ENCODE measurements around the gene CCNY.

CCNY gene

DNA sequence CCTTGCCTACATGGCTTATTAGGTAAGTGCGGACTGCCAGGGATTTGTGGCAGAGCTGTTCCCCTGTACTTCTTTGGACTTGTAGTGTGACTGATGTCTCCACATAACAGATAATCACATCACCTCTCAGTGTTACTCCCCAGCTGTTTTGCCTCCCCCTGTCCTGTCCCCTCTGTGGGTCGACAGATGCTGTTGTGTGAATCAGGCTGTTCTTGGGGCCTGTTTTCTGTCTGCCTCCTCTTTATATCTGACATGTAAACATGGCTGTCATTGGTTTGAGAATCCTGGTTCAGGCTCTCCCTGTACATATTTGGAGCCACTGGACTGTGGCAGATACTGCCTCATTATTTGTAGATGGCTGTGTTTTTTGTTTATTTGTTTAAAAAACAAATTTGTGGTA lies 22.7 kb downstream of the CCNY start:
- no peak for DNase-seq

DNA sequence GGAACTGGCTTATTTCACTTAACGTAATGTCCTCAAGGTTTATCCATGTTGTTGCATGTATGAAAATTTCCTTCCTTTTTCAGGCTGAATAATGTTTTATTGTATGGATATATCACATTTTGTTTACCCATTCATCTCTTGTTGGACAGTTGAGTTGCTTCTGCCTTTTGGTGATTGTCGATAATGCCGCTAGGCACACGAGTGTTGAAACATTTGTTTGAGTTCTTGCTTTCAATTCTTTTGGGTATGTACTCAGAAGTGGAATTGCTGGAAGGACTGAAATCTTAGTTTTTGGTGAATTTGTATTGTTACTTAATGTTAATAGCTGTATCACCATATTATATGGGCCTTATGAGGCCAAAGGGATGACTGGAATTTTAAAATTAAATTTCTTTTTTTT lies 23.6 kb downstream of the CCNY start:
- DNase-seq, result no peak

DNA sequence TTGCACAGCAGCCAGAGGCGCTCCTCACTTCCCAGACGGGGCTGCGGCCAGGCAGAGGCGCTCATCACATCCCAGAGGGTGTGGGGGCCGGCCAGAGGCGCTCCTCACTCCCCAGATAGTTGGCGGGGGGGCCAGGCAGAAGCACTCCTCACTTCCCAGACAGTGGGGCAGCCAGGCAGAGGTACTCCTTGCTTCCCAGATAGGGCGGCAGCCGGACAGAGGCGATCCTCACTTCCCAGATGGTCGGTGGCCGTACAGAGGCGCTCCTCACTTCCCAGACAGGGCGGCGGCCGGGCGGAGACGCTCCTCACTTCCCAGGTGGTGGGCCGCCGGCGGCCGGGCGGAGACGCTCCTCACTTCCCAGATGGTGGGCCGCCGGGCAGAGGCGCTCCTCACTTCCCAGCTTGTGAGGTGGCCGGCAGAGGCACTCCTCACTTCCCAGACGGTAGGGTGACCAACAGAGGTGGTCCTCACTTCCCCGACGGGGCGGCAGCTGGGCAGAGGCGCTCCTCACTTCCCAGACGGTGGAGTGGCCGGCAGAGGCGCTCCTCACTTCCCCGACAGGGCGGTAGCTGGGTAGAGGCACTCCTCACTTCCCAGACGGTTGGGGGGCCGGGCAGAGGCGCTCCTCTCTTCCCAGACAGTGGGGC lies 26.5 kb downstream of the CCNY start:
- no peak for DNase-seq

DNA sequence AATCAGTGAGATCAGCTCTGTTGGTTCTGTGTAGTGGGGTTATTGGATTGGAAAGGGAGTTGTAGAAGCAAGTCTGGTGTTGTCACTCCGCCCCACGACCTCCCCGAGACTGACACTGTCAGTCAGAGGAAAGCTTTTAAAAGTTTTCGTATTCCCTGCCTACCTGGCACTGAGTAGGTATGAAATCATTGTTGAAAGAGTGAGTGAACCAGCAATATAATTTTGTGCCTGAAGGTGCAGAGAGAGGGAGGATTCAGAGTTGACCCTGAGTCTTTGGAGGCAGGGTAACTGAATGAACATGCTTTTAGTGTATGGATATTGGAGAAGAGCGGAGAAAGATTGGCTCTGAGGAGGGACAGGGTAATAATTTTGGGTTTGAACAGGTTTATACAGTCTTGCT lies 27.3 kb downstream of the CCNY start:
- DNase-seq, result no peak

DNA sequence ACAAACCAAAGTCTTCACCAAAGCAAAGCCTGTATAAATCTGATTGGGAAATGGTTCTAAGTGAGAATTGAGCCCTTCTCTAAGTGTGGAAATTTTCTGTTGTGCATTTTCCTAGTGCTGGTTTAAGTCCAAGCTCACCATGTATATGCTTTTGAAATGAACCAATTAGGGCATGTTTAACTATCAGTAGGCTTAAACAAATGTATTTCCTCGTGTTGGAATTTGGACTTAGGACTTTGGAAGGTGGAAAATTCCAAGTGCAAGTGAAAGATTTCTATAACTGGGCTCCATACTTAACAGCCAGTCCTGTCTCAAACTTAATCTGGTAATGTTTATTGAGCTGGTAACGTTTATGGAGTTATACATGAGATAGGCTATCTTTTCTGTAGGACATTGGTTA lies 28.5 kb downstream of the CCNY start:
- DNase-seq, result no peak

DNA sequence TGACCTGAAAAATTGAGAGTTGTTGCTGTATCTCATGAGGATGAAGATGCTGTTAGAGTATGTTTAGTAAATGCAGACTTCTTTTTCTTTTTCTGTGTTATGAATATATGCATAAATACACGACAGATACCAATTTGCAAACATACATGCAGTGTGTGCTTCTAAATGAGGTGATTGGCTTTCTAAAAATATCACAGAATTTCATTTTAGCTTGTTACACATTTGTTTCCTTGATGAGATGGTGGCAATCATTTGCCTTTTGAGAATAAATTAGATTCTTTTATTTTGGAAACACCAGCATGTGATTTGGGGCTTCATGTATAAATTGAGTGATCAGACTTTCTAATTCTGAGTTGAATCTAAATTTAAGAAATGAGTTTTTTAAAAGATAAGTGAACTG lies 29.7 kb downstream of the CCNY start:
- no peak for DNase-seq

DNA sequence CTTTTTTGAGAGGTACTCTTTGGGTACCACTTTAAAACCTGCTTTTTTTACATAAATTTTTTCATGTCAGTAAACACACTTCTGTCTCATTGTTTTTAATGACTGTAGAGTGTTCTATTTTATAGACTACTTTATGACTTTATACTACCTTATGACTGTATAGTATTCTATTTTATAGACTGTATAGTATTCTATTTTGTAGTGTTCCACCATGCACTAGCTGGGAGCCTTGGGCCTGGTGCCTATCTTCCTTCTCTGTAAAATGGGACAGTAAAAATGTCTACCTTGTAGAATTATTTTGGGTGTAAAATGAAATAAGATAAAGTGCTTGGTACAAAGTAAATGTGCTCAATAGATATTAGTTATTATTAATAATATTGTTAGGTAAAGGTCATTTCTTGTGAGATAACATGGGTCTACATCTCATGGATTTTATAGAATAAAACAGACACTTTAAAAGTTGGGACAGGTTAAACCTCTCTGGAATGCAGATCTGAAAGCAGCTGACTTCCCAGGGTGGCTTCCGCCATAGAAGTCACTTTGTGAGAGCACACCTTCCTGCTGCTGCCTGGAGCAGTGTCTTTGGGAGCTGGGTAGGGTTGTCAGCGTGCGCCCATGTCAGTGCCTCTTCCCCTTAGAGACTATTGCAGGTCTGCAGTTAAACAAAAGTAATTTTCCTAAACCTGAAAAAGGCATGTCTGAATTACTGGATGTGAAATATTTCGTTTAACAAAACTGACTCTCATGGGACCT lies 31.0 kb downstream of the CCNY start:
- no peak for DNase-seq

DNA sequence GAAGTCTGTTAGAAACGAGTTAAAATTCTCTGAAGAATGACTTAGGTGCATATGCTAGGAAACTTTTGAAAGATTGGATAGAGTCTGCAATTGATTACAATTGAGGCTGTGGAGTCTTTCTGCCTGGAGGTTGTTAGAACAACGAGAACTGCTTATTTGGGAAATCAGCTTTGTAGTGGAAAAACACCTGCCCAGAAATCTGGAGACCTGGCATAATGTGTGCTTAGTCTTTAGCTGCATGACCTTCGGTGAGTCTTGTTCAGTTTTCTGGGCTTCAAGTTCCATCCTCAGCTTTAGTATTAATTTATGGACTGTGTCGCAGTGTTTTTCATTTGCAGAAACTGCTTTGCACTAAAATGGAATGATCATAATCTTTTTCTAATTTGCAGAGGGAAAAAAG lies 31.7 kb downstream of the CCNY start:
- no peak for DNase-seq

DNA sequence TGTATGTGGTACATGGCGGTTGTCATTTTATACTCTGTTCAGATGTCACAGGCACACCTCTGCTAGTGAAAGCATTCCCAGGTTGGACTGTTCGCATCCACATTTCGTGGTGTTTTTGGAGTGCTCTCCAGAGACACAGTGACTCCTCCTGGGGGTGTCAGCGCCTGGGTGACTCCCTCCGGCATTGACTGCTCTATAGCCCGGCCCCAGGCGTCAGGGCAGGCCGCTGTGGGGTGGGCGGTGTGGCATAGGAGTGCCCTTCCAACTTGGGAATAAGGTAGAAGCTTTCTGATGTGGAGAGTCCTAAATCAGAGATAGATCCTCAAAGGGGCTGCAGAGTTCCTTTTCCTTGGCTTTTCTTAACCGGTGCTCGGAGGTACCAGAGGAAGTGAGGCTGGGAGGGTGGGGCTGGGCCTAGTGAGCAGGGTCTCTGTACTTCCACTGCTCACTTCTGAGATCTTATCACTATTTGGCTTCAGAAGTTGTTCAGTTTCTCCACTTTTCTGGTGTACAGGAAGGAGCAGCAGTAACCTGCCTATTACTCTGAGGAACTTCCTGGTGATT lies 32.3 kb downstream of the CCNY start:
- DNase-seq, result no peak

DNA sequence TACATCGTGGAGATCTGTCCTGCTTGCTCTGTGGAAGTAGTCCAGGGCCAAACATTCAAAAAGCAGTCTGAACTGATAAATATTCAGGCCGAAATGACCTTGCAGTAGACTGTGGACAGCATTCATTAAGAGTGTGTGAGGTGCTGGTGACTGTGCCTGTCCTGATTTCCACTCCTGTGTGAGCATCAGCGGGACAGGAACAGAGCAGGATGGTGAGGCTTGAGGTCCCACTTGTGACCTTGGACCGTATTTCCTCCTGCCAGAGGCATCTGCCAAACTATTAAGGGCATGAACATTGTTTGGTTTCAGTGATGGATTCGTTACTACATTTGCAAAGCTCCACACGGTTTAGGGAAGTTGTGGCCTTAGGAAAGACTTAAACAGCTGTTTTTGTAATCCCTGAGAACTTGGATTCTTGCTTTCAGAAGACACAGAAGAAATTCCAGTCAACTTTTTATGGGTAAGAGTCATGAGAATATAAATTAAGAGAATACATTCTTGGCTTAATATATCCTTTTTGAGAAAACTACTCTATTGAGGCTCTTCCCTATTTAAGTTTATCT lies 32.8 kb downstream of the CCNY start:
- no peak for DNase-seq

DNA sequence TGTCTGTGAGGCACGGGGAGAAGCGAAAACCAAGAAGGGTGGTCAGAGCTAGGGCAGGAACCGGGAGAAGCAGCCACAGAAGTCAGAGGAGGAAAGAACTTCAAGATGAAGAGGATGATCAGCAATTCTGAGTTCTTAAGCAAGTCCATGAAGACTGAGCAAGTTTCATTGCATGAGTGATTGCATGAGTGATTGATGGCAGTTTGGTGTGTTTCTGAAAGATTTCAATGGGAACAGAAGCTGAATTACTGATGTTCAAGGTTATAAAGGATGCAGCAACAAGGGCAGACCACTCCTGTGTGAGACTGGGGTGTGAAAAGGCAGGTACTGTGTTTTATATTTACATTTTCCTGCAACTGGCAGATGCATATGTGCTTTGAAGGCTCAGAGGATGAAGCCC lies 35.4 kb downstream of the CCNY start:
- DNase-seq, result no peak

DNA sequence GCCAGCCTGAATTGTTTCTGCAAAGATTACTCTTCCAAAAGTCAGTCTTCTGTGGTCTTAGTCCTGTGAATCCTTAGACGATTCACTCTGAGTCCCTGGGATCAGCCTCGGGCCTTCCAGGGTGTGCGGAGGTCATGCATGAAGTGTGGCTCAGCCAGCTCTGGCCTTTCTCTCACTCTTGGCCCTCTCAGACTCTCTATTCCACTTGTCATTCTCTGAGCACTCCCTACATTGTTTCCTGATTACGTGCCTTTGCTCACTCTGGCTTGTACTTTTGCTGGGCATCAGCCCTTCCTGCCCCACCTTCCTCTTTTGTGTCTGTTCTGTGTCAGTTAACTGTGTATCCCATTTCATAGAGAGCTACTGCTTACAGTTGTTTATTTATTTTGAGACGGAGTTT lies 36.0 kb downstream of the CCNY start:
- DNase-seq, result no peak

DNA sequence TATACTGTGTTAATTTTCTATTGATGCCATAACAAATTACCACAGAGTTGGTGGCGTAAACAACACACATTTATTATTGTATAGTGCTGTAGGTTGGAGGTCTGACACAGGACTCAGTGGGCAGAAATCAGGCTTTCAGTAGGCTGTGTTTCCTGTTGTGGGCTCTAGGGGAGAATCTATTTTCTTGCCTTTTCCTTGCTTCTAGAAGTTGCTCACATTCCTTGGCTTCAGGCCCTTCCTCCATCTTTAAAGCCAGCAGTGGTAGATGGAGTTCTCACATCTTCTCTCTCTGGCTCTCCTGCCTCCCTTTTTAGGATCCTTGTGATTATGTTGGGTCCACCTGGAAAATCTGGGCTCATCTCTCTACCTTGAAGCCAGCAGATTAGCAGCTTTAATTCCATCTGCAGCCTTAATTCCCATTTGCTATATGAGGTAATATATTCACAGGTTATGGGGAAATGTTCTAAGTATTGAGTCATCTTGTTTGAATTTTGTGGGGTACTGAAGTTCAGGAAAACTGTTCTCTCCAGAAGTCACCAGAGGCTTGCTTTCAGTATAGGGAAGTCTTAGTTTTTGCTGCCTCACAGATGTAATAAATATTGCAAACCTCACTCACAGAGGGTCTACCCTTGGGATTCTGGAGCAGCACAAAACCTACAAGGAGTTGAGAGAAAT lies 38.9 kb downstream of the CCNY start:
- no peak for DNase-seq

DNA sequence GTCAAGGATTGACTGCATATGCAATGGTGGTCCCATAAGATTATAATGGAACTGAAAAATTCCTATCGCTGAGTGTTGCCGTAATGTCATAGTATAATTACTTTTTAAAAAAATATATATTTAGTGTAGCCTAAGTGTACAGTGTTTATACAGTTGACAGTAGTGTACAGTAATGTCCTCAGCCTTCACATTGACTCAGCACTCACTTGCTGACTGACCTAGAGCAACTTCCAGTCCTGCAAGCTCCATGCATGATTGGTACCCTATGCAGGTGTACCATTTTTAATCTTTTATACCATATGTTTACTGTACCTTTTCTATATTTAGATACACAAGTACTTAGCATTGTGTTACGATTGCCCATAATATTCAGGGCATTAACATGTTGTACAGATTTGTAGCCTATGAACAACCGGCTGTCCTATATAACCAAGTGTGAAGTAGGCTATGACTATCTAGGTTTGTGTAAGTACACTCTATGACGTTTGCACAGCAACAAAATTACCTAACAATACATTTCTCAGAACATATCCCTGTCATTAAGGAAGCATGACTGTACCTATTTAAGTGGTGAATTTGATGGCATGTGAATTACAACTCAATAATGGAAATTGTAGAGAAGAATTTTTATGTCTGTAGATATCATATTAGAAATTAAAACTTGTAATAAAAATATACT lies 40.9 kb downstream of the CCNY start:
- no peak for DNase-seq

DNA sequence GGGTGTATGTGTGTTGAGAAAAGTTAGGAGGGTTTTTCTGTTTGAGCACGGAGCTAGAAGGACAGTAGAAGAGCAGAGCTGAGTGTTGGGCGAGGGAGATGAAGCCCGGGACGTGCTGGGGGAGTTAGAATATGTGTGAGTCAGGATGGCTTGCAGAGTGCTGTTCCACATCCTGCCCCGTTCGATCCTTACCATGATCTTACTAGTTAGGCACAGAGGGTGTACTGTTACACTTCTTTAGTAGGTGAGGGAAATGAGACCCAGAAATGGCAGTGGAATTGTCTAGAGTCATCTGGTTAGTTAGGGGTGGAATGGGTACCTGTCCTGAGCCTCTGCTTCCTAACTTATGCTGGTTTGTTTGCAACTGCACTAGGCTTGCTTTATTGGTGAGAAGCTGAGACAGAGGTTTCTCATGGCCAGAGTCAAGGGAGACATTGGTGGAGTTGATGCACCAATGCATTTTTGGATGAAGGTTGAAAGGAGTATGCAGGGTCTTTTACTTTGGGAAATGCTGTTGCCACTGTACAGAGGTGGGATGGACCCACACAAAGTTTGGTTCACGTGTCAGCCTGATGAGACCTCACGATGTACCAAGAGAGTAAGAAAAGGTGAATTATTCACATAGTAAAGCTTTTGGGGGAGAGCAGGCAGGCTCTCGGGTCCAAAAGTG lies 42.4 kb downstream of the CCNY start:
- DNase-seq, result no peak

DNA sequence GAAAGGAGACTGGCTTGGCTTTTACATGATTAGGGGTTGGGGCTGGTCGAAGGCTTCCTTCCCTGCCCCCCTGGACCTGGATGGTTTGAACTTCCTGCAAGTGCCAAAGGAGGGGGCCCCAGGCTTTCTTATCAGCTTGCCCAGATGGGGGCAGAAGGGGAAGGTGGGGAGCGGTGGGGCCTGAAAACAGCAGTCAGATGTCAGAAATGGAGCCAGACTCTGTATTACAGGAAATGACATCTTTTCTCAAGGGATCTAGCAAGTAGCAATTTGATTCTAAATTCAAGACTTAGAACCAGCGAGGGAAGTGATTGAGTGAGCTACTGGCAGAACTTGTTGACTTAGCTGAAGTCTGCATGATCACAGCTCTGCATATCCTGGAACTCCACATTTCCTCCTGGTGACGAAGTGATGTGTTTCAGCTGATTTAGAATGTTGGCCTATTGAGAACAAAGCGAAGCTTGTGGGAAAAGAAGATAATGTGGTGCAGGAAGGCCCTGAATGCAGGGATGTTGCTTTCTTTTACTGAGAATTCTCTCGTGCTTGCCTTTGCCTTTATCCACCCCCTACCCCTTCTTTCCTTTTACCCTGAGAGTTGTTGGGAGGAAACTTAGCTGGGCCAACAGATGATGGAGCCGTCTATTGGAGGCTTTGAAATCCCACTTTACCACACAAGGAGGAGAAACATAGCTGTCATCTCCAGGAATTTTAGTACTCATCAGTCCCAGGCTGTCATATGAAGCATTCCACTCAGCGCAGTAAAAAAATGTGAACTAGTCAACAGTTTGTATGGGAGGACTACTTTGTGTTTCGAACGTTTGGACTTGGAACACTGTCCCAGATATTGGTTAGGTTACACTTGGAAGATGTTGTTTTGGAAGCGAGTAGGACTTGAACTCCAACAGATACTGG lies 43.2 kb downstream of the CCNY start:
- DNase-seq, result no peak

DNA sequence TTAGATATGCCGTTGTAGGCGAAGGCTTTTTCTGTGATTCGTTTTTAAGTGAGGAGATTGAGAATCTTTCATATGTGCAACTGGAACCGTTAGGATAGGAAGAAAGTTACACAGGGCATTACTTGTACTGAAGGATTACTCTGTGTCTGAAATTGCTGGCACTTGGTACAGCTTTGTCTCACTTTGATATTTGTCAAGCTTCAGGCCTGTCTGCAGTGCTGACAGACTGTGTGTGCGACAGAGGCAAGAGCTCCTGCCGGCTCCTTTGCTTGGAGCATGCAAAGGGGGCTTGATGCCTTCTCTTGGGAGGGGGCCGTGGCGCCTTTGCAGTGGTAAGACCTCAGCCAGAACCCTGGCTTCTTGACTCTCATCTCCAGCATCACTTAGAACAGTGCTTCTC lies 45.8 kb downstream of the CCNY start:
- DNase-seq, result no peak

DNA sequence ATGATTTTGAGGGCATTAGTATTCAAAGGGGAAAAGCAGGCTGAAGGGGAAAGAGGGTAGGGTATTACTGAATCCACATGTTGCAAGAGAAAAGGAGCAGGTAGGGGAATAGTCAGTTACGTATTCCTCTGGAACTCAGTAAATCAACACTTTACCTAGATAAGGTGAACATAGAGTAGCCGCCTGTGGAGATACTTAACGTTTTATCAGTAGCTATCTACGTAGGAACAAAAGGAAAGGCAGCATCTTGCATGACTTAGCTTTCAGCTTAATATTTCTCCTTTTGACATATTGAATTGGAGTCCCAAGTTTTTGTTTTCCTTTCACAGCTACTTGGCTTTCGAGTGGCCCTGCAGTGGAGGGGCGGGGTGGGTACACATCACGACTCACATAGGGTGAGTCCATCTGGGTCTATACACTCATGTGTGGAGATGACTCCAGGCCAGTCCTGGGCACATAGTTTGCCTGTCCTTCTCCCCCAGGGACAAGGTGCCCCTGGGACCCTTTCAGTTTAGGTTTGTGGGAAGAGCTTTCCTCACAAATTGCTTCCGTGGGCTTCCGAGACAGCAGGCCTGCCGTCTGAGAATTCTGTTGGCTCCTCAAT lies 48.1 kb downstream of the CCNY start:
- no peak for DNase-seq

DNA sequence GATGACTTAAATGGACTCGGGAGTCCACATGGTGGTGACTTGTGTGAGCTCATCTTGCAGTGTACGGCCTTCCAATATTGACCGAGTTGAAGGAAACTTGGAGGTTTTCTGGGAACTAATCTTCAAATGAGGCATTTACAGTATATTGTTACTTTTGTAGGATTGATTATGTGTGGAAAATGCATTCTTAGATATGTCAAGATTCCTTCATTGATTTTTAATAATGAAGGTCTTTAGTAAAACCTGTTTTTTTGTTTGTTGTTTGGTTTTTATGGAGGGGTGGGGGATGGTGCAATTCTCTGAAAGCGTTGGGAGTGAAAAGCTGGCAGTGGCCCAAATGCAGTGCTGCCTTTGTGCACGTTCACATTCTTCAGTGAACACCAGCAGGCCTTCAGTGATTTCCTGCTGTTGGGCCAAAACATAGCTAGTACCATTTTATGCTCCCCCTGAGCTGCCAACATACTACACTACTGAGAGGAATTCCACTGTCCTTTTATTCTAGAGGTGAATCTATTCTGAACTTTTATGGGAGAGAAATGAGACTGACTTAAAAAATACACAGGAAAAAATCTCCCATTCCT lies 50.4 kb downstream of the CCNY start:
- no peak for DNase-seq

DNA sequence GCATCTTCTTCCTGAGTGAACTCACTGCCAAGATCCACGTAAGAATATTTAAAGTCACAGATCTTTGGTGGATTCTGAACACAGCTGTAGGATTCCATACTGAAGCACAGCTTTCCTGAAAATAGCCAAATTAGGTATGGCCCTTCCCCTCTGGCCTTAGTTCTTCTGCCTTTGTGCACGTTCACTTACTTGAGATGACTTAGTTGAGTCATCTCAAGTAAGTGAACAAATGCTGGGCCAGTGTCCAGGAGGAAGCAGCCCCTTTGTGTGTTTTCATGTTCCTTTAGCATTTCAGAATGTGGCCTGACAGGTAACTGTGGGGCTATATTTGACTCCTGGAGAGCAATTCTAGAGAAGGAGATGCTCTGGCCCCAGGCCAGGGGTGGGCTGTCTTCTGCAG lies 51.5 kb downstream of the CCNY start:
- DNase-seq, result no peak

DNA sequence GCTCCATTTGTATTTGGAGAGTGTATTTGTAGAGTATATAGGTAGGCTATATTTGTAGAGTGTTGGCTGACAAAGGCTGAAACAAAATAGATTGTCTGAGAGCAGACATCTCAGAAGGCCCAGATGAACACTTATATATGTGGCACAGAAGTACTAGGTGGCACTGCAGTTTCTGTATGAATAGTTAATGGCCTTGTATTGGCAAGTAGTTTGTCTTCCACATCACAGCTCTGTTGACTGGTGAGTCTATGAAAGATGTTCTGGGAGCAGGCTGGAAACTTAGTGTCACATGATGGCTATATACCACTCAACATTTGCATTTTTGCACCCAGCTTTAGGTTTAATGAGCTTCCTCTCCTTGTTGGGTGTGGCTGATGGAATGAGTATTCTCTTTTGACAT lies 51.9 kb downstream of the CCNY start:
- DNase-seq, result no peak

Measured in activated T-cell treated with anti-CD3 and anti-CD28 coated beads, Interleukin-2, amount 50 U/mL, for 1 hour (primary cell).